Measurements from ENCODE around the gene ZC3H7B. TPM values are rescaled to one million over a fixed set of nuclear protein-coding genes. Genes with fewer than 3 reads are reported as not detected.
A peak's percentile ranks its signal among the peaks of the same experiment; 100 is the strongest.

ZC3H7B gene
- polyA plus RNA-seq, 1 experiment: 55.3 TPM

DNA sequence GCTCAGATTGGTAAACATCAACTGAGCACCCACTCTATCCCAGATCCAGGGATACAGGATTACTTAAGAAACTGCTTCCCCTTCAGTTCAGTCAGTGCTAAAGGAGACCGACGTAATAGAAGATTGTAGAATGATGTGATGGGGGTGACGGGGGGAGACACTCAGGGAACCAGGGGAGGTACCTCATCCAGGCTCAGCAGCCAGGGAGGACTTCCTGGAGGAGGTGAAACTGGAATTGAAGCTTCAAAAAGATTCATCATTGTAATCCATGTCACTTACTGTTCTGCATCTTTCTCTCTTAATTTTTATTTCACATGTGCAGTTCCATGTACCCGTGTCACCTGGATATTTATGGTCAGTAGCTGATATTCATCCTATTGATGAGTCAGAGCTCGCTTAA, 61.3 kb downstream of the ZC3H7B start:
- no peak for DNase-seq (ENCODE audit: low read depth, low spot score)
- H3K4me3 ChIP-seq (ENCODE audit: low read depth, low read length): no peak overlapping the region
- ChIA-PET POLR2A (interaction anchor here (0.8 kb wide), 1 partner anchor 19 kb away, joined by 5 read pairs; the partner anchor contains the start of gene TEF), CTCF (interaction anchor here (0.9 kb wide), 1 partner anchor 164 kb away, joined by 5 read pairs; no protein-coding TSS in a partner anchor)
- no peaks in the 10 kb centered on the region for H3K27me3 ChIP-seq (ENCODE audit: control insufficient read depth, insufficient read depth, low read length)
- TF ChIP-seq, protein P1, sequence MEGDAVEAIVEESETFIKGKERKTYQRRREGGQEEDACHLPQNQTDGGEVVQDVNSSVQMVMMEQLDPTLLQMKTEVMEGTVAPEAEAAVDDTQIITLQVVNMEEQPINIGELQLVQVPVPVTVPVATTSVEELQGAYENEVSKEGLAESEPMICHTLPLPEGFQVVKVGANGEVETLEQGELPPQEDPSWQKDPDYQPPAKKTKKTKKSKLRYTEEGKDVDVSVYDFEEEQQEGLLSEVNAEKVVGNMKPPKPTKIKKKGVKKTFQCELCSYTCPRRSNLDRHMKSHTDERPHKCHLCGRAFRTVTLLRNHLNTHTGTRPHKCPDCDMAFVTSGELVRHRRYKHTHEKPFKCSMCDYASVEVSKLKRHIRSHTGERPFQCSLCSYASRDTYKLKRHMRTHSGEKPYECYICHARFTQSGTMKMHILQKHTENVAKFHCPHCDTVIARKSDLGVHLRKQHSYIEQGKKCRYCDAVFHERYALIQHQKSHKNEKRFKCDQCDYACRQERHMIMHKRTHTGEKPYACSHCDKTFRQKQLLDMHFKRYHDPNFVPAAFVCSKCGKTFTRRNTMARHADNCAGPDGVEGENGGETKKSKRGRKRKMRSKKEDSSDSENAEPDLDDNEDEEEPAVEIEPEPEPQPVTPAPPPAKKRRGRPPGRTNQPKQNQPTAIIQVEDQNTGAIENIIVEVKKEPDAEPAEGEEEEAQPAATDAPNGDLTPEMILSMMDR (IDR thresholded peaks at IDR 0.05; ENCODE audit: low read depth, low read length): no peak
- no peak overlapping the region for H3K27ac ChIP-seq (ENCODE audit: low read depth, low read length)
- H3K9me3 ChIP-seq (ENCODE audit: control insufficient read depth, insufficient read depth, low read length): peaks cover 7% of the 10 kb centered on the region

GRCh38 chr22:41364233-41364632, 62.9 kb downstream of the ZC3H7B start:
- H3K27me3 ChIP-seq (ENCODE audit: control insufficient read depth, insufficient read depth, low read length): no peaks in the 10 kb centered on the region
- TF ChIP-seq, protein P1 (IDR thresholded peaks at IDR 0.05; ENCODE audit: low read depth, low read length): no peak
- CTCF ChIA-PET: no interaction called here
- peaks cover 7% of the 10 kb centered on the region for H3K9me3 ChIP-seq (ENCODE audit: control insufficient read depth, insufficient read depth, low read length)
- no peak for DNase-seq (ENCODE audit: low read depth, low spot score)
- H3K4me3 ChIP-seq (ENCODE audit: low read depth, low read length): no peak overlapping the region
- POLR2A ChIA-PET: interaction anchor here (0.7 to 4.6 kb wide), 2 partner anchors 17 to 137 kb away, joined by 6 to 63 read pairs; partner anchors contain the start of gene TEF
- no peak overlapping the region for H3K27ac ChIP-seq (ENCODE audit: low read depth, low read length)

GRCh38 chr22:41364955-41365354, 63.6 kb downstream of the ZC3H7B start:
- Histone ChIP-seq H3K27ac (ENCODE audit: low read depth, low read length) (no peak overlapping the region), H3K27me3 (ENCODE audit: control insufficient read depth, insufficient read depth, low read length) (no peaks in the 10 kb centered on the region), H3K9me3 (ENCODE audit: control insufficient read depth, insufficient read depth, low read length) (peaks cover 7% of the 10 kb centered on the region), H3K4me3 (ENCODE audit: low read depth, low read length) (no peak overlapping the region)
- TF ChIP-seq, protein P1 (IDR thresholded peaks at IDR 0.05; ENCODE audit: low read depth, low read length): no peak
- no peak for DNase-seq (ENCODE audit: low read depth, low spot score)
- ChIA-PET POLR2A (interaction anchor here (0.5 to 4.6 kb wide), 4 partner anchors 16 to 450 kb away, joined by 5 to 63 read pairs (median 6); partner anchors contain the start of gene TEF), CTCF (interaction anchor here (1.0 to 1.2 kb wide), 2 partner anchors 150 to 153 kb away, joined by 3 to 5 read pairs; no protein-coding TSS in a partner anchor)

DNA sequence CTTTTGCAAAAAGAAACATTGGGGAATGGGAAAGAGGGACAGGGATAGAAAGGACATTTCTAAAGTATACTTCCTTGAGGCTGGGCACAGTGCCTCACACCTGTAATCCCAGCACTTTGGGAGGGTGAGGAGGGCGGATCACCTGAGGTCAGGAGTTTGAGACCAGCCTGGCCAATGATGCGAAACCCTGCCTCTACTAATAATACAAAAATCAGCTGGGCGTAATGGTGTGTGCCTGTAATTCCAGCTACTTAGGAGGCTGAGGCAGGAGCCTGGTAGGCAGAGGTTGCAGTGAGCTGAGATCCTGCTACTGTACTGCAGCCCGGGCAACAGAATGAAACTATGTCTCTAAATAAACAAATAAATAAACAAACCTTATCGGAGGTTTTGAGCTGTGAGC, 64.1 kb downstream of the ZC3H7B start:
- Histone ChIP-seq H3K27ac (ENCODE audit: low read depth, low read length) (no peak overlapping the region), H3K4me3 (ENCODE audit: low read depth, low read length) (no peak overlapping the region), H3K27me3 (ENCODE audit: control insufficient read depth, insufficient read depth, low read length) (no peaks in the 10 kb centered on the region), H3K9me3 (ENCODE audit: control insufficient read depth, insufficient read depth, low read length) (peaks cover 7% of the 10 kb centered on the region)
- ChIA-PET CTCF (interaction anchor here (0.8 to 1.2 kb wide), 4 partner anchors 13 to 152 kb away, joined by 3 to 5 read pairs (median 3); no protein-coding TSS in a partner anchor), POLR2A (interaction anchor here (0.5 to 4.6 kb wide), 3 partner anchors 16 to 451 kb away, joined by 5 to 63 read pairs (median 5); partner anchors contain the start of gene TEF)
- no peak for DNase-seq (ENCODE audit: low read depth, low spot score)
- TF ChIP-seq, protein P1 (IDR thresholded peaks at IDR 0.05; ENCODE audit: low read depth, low read length): no peak

GRCh38 chr22:41366323-41367029, 65.2 kb downstream of the ZC3H7B start:
- ChIA-PET POLR2A (interaction anchor here (0.5 to 4.6 kb wide), 10 partner anchors 11 to 82 kb away, joined by 3 to 63 read pairs (median 4); partner anchors contain the start of genes TEF and ZC3H7B), CTCF (interaction anchor here (0.8 to 1.6 kb wide), 4 partner anchors 11 to 161 kb away, joined by 3 to 5 read pairs (median 3); partner anchors contain the start of gene TEF)
- no peak overlapping the region for H3K27ac ChIP-seq (ENCODE audit: low read depth, low read length)
- H3K9me3 ChIP-seq (ENCODE audit: control insufficient read depth, insufficient read depth, low read length): peaks cover 4% of the 10 kb centered on the region; the same call in 1 of the 2 replicates
- DNase-seq (ENCODE audit: low read depth, low spot score): no peak
- H3K27me3 ChIP-seq (ENCODE audit: control insufficient read depth, insufficient read depth, low read length): no peaks in the 10 kb centered on the region
- TF ChIP-seq, protein P1 (IDR thresholded peaks at IDR 0.05; ENCODE audit: low read depth, low read length): no peak
- 0 out of 2 replicates have a peak overlapping the region, but pooled peaks have one; percentile 20 for H3K4me3 ChIP-seq (ENCODE audit: low read depth, low read length)
